ENCODE results near the gene SERTM1.

The SERTM1 gene

DNA sequence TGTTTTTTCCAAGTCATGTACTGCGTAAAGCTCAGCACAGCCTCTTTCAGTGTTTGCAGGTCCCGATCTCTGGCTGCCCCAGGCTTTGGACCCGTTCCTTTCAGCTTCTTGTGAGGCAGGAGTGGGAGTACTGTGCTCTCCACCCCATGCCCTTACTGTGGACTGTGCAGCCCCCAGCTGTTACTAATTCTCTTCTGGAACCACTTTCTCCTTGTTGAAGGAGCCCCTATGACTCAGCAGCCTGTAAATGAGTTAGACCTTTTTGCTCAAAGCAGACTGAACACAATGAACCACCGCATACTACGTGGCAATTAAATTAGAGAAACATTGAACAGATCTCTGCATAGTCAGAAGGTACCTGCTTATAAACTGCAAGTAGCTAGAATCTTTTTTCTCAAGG lies 39.0 kb downstream of the SERTM1 start:
- no peak for DNase-seq

DNA sequence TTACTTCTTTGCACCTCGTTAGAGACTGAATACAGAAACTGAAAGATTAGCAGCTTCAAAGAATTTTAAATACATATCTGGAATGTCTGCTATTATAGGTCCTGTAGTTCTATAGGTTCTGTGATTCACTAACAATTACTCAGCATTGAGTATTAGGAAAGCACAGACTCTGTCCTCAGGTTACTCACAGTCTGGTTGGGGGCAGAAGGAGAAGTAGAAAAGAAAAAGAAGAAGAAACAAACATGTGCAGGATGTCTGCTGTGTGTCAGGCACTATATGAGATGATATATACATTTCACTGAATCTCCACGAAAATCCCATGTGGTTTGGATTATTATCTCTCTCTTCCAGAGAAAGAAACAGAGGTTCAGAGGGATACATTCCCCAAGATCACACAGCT lies 40.1 kb downstream of the SERTM1 start:
- DNase-seq: no peak

DNA sequence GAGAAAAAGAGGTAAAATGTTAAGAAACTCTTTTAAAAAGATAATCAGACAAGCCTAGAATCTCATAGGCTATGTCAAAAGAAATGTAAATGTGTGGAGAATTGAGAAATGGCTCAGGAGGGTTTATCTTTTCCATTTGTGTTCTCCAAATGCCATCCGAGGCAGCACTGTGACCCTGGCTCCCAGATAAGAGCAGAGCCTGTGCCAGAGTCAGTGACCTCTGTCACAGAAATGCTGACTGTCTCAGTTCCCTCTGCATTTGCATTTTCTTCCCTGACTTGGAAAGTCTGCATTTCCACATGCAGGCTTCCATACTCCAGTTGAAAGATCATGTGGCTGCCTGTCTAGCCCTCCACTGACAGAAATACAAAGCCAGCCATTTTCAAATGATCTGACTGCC lies 42.0 kb downstream of the SERTM1 start:
- no peak for DNase-seq

DNA sequence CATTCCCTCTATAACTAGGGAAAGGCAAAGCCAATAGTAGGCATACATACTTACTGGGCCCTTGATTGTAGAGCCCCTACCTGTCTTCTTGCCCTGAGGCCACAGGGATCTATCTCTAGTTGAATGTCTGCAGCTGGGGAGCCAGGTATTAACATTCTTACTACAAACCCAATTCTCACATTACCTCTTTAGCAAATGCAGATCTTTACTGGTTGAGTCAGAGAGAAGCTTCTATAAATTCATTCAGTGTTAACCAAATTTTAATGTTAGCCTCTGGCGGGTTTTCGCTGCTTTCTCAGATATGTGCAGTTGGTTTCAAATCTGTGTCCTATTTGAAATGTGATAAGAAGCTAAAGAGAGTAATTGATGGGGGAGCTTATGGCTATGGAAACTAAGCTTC lies 43.2 kb downstream of the SERTM1 start:
- DNase-seq: no peak

DNA sequence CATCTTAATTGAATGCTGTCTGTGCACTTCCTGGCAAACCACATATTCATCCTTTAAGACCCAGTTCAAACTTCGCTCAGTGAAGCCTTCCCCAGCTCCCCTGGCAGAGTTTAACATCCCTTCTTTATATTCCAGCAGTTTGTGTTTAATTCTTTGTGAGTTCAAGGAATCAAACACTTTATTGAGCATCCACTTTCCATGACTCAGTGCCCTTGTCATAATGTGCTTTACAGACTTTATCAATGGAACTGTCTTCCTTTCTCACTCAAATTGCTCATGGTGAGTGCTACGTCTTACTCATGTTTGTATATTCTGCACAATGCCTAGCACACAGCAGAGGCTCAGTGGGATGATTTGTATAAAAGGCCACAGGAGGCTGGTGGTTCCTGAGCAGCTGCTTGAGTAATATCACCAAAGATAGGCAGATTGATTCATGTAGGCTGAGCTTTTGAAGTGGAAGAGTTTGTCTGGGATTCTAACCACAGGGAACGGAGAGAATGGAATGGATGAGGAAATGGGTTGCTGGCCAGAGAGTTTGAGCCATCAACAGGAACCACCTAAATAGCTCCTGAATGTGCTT lies 44.2 kb downstream of the SERTM1 start:
- DNase-seq: no peak

DNA sequence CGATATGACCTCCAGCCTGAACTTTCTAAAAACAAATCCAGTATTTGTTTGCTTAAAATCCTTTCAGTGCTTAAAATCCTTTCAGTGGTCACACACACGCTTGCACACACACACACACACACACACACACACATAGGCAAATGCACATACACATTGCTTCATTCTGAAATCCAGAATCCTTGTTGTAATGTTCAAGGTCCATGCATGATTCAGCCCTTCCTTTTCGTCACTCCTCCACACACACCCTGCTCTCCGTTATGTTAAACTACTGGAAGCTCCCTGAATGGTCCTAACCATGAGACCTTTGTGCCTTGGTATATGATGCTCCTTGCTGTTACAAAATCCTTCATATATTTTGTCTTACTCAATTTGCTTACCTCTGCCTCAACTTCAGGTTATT lies 44.9 kb downstream of the SERTM1 start:
- DNase-seq: no peak

DNA sequence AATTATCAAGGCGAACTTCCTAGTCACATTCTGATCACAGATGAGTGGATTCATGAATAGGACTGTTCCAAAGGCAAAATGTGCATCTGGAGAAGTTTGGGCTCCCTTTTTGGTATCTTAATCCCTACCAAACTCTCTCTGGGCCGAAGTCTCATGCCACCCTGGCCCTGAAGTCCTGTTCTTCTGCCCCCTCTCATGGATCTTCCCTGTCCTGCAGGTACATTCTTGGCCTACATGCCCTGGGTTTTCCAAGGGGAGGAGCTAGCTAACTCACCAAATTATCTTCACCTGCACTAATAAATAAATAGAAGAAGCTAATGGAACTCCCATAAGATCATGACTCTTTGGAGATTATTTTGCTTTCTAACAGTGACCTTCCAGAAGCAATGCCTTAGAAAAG lies 50.3 kb downstream of the SERTM1 start:
- DNase-seq: no peak

DNA sequence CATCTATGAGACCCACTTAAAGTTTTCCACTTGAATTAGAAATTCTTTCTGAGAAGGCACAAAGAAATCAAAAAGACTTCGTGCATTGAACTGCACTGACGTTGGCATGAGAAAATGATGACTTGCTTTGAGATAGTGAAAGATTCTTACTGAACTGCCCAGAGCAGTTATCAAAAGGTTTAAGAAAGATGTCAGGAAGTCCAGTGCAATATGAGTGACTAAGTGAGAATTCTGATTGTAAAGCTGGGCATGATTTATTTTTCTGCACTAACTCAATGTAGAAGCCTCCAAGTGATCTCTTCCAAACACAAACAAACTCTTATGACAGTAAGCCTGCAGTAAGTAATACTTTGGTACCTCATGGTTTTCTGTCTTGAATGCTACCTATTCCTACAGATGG lies 52.1 kb downstream of the SERTM1 start:
- DNase-seq: no peak

DNA sequence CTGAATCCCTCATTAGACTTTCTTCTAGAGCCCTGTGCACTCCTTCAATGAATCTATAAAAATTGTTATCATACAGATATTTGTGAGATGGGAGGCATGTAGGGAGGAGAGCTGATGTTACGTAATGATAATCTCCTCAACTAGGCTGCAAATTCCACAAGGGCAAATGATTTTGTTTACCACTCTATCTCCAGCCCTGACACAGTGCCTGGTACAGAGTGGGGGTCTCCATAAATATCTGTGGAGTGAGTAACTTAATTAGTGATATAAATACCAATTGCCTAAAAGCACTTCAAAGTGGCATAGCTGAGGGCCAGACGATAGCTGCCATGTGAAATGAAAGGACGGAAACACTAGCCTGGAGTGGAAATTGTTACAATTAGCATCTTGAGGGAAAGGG lies 54.2 kb downstream of the SERTM1 start:
- DNase-seq: no peak

DNA sequence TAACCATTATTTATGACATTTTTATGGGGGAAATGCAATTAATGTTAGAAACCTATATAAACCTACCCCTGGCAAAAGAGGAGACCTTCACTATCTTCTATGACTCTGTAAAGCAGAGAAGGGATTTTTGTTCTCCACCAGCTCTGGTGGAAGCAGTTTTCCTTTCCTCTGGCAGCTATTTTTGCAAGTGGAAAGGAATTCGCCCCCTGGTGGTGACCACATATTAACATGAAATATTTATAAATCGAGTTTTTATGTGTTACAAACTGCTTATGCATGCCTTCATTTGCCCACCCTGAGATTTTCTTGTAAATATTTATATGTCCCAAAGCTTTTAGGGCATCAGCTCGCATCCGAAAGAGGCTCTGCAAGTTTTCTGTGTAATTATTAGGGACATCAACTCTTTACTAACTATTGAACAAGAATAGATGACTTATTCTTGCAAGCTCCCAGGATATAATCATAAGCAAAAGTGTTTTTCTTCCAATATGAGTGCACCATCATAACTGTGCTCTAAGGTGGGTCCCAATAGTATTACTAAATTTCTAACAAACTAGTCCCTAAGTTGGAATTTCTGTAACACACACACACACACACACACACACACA lies 62.4 kb downstream of the SERTM1 start:
- peak; percentile 13 to 34 for DNase-seq

DNA sequence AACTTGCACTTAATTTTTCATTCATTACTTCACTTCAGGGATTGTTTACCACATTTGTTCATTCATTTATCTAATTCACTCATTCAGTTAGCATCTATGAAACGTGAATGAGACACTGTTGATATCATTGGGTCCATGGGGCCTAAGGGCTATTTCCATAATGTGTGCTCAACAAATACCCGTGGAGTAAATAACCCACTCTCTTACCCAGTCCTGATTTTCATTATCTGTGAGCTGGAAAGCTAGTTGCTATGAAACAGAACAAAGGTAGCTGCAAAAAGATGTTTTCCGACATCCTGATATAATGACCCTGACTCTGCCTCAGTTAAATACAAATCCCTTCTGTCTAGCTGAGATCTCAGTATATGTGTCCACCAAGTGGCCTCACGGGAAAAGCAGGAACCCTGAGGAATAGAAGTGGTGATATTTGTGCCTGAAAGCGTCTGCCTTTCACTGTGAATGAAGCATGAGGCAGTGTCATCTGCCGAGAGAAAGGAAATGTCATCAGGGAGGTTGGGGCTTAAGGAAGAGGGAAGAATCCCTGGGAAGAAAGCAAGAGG lies 63.8 kb downstream of the SERTM1 start:
- no peak for DNase-seq

DNA sequence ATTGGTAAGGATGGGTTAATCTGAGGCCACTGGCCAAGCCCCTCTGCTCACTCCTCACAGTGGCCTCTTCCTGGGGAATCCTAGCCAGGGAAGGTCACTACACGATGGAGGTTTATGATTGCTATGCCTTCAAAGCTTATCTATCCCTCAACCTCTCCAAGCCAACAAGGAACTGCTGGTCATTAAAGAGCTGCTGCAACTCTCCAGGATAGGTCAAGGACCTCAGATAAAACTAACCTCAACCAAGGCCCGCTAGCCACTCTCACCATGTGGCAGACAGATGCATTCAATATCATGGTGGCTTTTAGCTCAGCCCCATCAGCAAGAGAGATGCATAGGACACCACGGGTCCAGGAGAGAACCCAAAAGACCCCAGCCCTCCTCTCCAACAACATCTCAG lies 71.6 kb downstream of the SERTM1 start:
- DNase-seq: no peak

DNA sequence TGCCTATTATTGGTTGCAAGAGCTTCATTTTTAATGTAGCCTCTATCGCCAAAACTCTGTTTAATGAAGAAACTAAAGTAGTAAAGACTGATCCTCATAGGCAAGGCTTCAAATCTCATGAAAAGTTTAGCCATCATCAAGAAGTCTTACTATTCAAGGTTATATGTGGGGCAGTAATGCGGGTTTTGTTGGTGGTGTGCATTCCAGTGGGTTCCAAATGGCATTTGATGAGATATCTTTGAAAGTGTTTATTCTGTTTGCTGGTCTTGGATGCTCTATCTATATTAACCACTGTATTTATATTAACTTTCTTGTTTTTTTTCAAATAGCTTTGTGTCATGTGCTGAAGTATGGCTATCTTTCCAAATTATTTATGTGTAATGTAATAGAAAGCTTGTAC lies 72.2 kb downstream of the SERTM1 start:
- DNase-seq: no peak

Measured in activated CD4-positive, alpha-beta T cell treated with anti-CD3 and anti-CD28 coated beads for 4 hours (primary cell).